ENCODE results near the gene HSD11B2.

Gene HSD11B2

DNA sequence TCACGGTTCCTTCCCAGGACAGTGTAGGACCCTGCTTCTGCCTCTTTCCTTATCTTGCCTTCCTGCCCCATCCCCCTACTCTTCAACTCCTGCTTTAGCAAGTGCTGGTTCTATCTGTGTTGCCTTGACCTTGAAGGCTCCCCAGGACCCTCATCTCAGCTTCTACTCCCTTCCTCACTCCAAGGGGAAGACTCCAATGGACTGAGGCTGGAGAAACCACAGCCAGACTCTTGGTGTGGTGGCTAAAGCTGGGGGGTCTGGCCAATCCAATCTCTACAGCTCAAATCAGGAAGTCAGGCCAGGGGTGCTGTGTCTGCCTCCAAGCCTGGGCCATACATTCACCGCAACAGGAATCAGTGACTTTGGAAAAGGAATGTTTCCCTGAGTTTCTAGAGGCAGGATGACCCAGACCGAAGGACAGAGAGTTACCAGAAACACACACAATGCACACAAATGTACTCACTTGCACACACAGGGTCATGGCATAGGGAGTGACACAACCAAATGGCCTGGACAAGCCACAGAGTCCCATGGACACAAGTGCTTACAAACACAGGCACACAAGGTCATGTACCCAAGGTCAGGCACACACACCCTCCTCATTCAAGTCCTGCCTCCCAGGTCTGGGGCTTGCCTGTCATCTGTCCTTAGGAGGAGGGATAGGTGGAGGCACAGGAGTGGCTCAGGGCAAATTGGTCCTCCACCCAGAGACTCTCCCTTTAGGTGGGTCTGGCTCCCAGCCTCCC lies 1.7 kb upstream of the HSD11B2 start:
- no peak for DNase-seq (ENCODE audit: low read depth)
- no peak overlapping the region for H3K4me3 ChIP-seq (ENCODE audit: control insufficient read depth, low read depth, low read length)
- TF ChIP-seq, protein P1, sequence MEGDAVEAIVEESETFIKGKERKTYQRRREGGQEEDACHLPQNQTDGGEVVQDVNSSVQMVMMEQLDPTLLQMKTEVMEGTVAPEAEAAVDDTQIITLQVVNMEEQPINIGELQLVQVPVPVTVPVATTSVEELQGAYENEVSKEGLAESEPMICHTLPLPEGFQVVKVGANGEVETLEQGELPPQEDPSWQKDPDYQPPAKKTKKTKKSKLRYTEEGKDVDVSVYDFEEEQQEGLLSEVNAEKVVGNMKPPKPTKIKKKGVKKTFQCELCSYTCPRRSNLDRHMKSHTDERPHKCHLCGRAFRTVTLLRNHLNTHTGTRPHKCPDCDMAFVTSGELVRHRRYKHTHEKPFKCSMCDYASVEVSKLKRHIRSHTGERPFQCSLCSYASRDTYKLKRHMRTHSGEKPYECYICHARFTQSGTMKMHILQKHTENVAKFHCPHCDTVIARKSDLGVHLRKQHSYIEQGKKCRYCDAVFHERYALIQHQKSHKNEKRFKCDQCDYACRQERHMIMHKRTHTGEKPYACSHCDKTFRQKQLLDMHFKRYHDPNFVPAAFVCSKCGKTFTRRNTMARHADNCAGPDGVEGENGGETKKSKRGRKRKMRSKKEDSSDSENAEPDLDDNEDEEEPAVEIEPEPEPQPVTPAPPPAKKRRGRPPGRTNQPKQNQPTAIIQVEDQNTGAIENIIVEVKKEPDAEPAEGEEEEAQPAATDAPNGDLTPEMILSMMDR (conservative IDR thresholded peaks at IDR 0.05; ENCODE audit: control insufficient read depth, insufficient read depth, low read depth, low read length): no peak

DNA sequence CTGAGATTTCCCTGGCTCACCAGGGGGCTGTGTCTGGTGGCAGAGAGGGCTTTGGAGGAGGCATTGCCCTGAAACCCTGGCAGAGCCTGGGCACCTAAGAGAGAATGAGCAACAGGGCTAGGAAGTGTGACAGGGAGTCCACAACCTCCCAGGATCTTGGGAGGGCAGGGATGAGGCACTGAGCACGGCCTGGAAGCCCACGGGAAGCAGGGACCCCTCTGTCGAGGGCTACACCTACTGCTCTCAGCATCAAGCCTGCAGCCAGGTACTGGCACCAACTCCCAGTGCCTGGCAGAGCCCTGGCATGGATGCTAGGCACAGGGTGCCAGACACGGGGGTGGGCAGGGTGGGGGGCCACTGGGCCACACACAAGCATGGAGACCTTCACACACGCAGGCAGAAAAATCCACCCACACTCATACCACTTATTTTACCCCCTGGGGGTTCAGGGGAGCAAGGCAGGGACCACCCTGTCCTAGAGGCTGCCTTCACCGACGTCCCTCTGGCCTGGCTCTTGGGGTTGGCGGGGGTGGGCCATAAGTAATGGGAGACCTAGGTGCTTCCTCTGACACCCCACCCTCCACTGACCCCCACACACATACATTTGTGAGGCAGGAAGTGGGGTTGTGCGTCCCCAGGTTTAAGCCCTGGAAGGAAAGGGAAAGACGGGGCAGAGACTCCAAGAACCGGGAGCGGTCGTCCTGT lies 970 bp upstream of the HSD11B2 start:
- TF ChIP-seq, protein P1 (conservative IDR thresholded peaks at IDR 0.05; ENCODE audit: control insufficient read depth, insufficient read depth, low read depth, low read length): no peak
- no peak for DNase-seq (ENCODE audit: low read depth)
- no peak overlapping the region for H3K4me3 ChIP-seq (ENCODE audit: control insufficient read depth, low read depth, low read length)

DNA sequence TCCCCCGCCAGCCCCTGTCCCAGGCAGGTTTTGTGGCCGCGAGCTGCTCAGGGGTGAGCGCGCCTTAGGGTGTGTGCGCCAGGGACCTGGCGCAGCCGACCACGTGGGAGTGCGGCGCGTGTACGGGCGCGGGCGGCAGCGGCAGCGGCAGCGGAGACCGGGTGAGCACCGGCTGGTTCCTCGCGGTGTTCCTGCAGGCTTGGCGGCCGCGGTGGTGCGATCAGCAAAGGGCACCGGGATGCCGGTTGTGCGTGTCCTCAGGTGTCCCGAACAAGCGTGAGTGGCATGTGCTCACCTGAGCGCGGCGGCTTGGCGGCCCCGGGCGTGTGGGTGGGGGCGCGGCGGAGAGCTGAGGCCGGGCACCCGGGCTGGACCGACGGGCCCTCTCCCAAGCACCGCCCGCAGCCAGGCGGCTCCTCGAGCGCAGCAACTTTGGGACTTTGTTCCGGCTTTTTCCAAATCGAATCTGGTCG lies 381 bp upstream of the HSD11B2 start:
- H3K4me3 ChIP-seq (ENCODE audit: control insufficient read depth, low read depth, low read length): peak overlapping the region; percentile 7
- no peak for DNase-seq (ENCODE audit: low read depth)
- TF ChIP-seq, protein P1 (conservative IDR thresholded peaks at IDR 0.05; ENCODE audit: control insufficient read depth, insufficient read depth, low read depth, low read length): no peak

DNA sequence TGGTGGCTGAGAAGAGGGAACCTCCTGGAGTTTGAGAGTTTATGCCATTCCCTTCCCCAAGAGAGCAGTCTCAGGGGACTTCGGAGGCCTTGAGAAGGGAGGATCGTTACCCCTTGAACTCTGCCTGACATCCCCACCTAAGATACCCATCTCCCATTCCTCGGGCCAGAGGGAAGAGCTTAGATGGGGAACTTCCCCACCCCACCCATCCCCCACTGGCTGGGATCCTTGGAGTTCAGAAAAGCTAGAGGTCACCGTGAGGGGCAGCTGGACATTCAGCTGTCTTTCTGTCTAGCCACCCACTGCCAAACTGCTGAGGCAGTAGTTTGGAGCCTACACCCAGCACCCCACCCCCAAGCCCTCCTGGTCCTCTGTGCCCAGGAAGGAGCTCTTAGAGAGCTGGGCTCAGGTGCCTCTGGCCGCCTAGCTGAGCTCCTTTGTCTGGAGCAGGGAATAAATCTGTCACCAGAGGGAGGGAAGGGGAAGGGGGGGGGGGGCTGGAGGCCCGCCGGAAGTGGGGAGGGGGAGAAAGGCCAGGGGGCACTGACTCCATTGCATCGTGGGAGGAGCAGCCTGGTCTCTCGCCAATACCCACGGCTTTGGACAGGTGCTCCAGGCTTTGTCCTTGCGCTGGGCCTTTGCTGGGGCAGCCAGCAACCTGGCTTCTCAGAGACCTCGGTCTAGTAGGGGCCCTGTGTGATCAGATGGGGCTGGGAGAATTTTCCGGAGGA lies 1.0 kb downstream of the HSD11B2 start:
- TF ChIP-seq, protein P1 (conservative IDR thresholded peaks at IDR 0.05; ENCODE audit: control insufficient read depth, insufficient read depth, low read depth, low read length): no peak
- DNase-seq (ENCODE audit: low read depth): no peak
- no peak overlapping the region for H3K4me3 ChIP-seq (ENCODE audit: control insufficient read depth, low read depth, low read length)

DNA sequence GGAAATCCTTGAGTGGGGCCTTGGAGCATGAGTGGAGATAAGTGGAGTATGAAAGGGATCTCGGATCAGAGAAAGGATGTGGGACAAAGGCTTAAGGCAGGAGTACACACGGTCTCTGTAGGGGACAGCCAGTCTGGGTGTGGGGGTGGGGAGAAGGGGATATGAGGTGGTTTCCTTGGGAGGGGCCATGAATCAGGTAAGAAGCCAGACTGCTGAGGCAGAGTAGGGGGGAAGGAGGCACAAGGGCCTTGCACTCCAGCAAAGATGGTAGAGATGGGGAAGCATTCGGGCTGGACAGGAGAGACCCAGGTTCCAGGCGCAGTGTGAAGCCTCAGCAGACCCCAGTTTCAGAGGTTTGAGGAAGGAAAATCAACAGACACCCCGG lies 1.6 kb downstream of the HSD11B2 start:
- H3K4me3 ChIP-seq (ENCODE audit: control insufficient read depth, low read depth, low read length): no peak overlapping the region
- no peak for DNase-seq (ENCODE audit: low read depth)
- TF ChIP-seq, protein P1 (conservative IDR thresholded peaks at IDR 0.05; ENCODE audit: control insufficient read depth, insufficient read depth, low read depth, low read length): no peak

DNA sequence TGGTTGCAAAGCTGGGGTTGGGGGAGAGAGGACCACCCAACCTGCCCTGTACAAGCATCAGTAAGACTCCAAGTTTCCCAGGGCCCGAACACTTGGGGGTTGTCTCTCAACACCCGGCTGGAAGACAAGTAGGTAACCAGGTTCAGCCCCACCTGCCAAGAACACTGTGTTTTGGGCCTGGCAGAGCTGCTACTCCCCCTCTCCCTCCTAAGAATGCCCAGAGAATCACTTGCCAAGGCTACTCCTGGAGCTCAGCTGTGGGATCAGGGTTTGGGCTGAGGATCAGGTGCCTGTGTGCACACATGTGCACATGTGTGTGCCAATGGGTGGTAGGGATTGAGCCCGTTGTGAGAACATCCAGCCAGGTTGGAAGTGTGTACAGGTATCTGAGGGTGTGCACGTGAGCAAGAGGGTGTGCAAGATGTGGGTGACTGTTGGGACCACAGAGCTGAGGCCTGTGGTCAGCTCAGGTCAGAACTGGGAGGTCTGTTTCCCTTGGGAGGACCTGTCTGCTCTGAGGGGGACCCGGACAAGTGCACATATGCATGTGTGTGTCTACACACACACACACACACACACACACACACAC lies 2.3 kb downstream of the HSD11B2 start:
- TF ChIP-seq, protein P1 (conservative IDR thresholded peaks at IDR 0.05; ENCODE audit: control insufficient read depth, insufficient read depth, low read depth, low read length): no peak
- no peak overlapping the region for H3K4me3 ChIP-seq (ENCODE audit: control insufficient read depth, low read depth, low read length)
- no peak for DNase-seq (ENCODE audit: low read depth)
